ENCODE results near the gene RNF121.

- TF ChIP-seq POLR2A (IDR thresholded peaks at IDR 0.05) (no peak), EP300 (IDR thresholded peaks at IDR 0.05) (no peak)
- TF ChIP-seq, protein P1, sequence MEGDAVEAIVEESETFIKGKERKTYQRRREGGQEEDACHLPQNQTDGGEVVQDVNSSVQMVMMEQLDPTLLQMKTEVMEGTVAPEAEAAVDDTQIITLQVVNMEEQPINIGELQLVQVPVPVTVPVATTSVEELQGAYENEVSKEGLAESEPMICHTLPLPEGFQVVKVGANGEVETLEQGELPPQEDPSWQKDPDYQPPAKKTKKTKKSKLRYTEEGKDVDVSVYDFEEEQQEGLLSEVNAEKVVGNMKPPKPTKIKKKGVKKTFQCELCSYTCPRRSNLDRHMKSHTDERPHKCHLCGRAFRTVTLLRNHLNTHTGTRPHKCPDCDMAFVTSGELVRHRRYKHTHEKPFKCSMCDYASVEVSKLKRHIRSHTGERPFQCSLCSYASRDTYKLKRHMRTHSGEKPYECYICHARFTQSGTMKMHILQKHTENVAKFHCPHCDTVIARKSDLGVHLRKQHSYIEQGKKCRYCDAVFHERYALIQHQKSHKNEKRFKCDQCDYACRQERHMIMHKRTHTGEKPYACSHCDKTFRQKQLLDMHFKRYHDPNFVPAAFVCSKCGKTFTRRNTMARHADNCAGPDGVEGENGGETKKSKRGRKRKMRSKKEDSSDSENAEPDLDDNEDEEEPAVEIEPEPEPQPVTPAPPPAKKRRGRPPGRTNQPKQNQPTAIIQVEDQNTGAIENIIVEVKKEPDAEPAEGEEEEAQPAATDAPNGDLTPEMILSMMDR (IDR thresholded peaks at IDR 0.05) = no peak
These were observed 59.2 kb downstream of the RNF121 start for GRCh38 chr11:71988050-71988449.
